ENCODE results near the gene POLR3E. TPM values are rescaled to one million over a fixed set of nuclear protein-coding genes. Genes with fewer than 3 reads are reported as not detected.

The POLR3E gene
- total RNA-seq, 6 experiments from 2014 or later = 31.6 to 36.3 (median 32.6) TPM

- H3K36me3 Mint-ChIP-seq (ENCODE audit: low read depth) = no peaks in the 10 kb centered on the region
- H3K27me3 Mint-ChIP-seq (ENCODE audit: insufficient read depth) = no peaks in the 10 kb centered on the region; the same call in 1 of the 2 replicates
- no peaks in the 10 kb centered on the region for H3K9me3 Mint-ChIP-seq
- no peak overlapping the region for H3K4me3 Mint-ChIP-seq
- no peak overlapping the region for H3K27ac Mint-ChIP-seq
- DNase-seq = peak; percentile 18
- H3K4me1 Mint-ChIP-seq (ENCODE audit: low read depth) = peaks cover 8% of the 10 kb centered on the region
- TF ChIP-seq, protein P1, sequence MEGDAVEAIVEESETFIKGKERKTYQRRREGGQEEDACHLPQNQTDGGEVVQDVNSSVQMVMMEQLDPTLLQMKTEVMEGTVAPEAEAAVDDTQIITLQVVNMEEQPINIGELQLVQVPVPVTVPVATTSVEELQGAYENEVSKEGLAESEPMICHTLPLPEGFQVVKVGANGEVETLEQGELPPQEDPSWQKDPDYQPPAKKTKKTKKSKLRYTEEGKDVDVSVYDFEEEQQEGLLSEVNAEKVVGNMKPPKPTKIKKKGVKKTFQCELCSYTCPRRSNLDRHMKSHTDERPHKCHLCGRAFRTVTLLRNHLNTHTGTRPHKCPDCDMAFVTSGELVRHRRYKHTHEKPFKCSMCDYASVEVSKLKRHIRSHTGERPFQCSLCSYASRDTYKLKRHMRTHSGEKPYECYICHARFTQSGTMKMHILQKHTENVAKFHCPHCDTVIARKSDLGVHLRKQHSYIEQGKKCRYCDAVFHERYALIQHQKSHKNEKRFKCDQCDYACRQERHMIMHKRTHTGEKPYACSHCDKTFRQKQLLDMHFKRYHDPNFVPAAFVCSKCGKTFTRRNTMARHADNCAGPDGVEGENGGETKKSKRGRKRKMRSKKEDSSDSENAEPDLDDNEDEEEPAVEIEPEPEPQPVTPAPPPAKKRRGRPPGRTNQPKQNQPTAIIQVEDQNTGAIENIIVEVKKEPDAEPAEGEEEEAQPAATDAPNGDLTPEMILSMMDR (IDR thresholded peaks at IDR 0.05) = no peak
Measured at GRCh38 chr16:22380529-22380928, 83.3 kb downstream of the POLR3E start.

GRCh38 chr16:22381392-22381791 is 84.2 kb downstream of the POLR3E start:
- DNase-seq = no peak
- 0 out of 2 replicates have a peak, but pooled peaks cover 8% of the 10 kb centered on the region for H3K4me1 Mint-ChIP-seq (ENCODE audit: low read depth)
- no peaks in the 10 kb centered on the region for H3K9me3 Mint-ChIP-seq
- TF ChIP-seq, protein P1 (IDR thresholded peaks at IDR 0.05) = no peak
- no peaks in the 10 kb centered on the region for H3K36me3 Mint-ChIP-seq (ENCODE audit: low read depth)
- no peak overlapping the region for H3K4me3 Mint-ChIP-seq
- no peaks in the 10 kb centered on the region; the same call in 1 of the 2 replicates for H3K27me3 Mint-ChIP-seq (ENCODE audit: insufficient read depth)
- H3K27ac Mint-ChIP-seq = no peak overlapping the region

DNA sequence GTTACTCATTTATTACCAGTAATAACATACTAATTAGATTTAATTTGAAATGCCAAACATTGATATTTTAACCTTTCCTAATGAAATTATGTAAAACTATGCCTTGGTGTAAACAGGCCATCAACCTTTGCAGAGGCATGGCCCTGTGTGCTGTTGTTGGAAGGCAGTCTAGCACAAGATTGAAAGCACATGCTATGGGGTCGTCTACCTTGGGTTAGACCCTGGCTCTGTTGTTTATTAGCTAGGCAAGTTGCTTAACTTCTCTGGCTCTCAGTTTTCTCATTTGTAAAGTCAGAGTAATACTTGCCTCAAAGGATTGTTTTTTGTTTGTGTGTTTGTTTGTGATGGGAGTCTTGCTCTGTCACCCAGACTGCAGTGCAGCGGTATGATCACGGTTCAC is 86.6 kb downstream of the POLR3E start:
- no peak overlapping the region for H3K27ac Mint-ChIP-seq
- no peaks in the 10 kb centered on the region; the same call in 1 of the 2 replicates for H3K27me3 Mint-ChIP-seq (ENCODE audit: insufficient read depth)
- H3K9me3 Mint-ChIP-seq = no peaks in the 10 kb centered on the region
- no peak for DNase-seq
- TF ChIP-seq, protein P1 (IDR thresholded peaks at IDR 0.05) = no peak
- H3K4me1 Mint-ChIP-seq (ENCODE audit: low read depth) = peaks cover 30% of the 10 kb centered on the region
- H3K36me3 Mint-ChIP-seq (ENCODE audit: low read depth) = peaks cover 7% of the 10 kb centered on the region; the same call in 1 of the 2 replicates
- no peak overlapping the region for H3K4me3 Mint-ChIP-seq

Other genes with a start within 250 kb of the POLR3E start
- under 1 TPM in 2 of 6 experiments, not detected in 4; 0.09 to 0.41 TPM for gene VWA3A, start 204.9 kb upstream of the POLR3E start, total RNA-seq (2021; fragmentation: NEBNext Ultra II Directional; extraction: Animal tissue kit (Norgen Biotek cat#: 25700))
- not detected for gene SDR42E2, start 134.9 kb upstream of the POLR3E start, total RNA-seq (2021; fragmentation: NEBNext Ultra II Directional; extraction: Animal tissue kit (Norgen Biotek cat#: 25700))
- gene EEF2K, start 91.1 kb upstream of the POLR3E start, total RNA-seq (2021; fragmentation: NEBNext Ultra II Directional; extraction: Animal tissue kit (Norgen Biotek cat#: 25700)) = 10 to 100 TPM; 21.5 to 26.6 (median 23.5) TPM
- gene CDR2, start 77.2 kb downstream of the POLR3E start, total RNA-seq (2021; fragmentation: NEBNext Ultra II Directional; extraction: Animal tissue kit (Norgen Biotek cat#: 25700)) = 10 to 100 TPM; 35.9 to 43.4 (median 39.1) TPM
- 10 to 100 TPM; 38.5 to 71.9 (median 47.1) TPM for gene NPIPB5, start 213.5 kb downstream of the POLR3E start, total RNA-seq (2021; fragmentation: NEBNext Ultra II Directional; extraction: Animal tissue kit (Norgen Biotek cat#: 25700))

All from HFFc6 (cell line).